GM23338 (cell line): Measurements from ENCODE around the gene RNU6-9. TPM values are rescaled to one million over a fixed set of nuclear protein-coding genes. Genes with fewer than 3 reads are reported as not detected.

Experiments
- ATAC-seq: fragments of 200-7000 bp; cut with Tn5 transposase; 3 replicates; pipeline ENCODE4 v1.9.1; 2020
- DNase-seq: peaks from one replicate; pipeline ENCODE4 v3.0.0-alpha.2; 2015; ENCODE audit warnings: low spot score
- H2AFZ ChIP-seq: fragments of 200-600 bp; sonication (generic); 2 replicates; pipeline ENCODE4 v1.8.0; 2016; ENCODE audit warnings: antibody characterized with exemption, mild to moderate bottlenecking, moderate library complexity
- H3F3A ChIP-seq: fragments of 200-600 bp; sonication (generic); replicated peaks from 2 replicates; pipeline ENCODE4 v1.8.0; 2017; ENCODE audit warnings: antibody characterized with exemption, mixed run types, low read depth
- H3K27ac ChIP-seq: fragments of 200-600 bp; sonication (generic); 2 replicates; pipeline ENCODE4 v1.6.1; 2016; ENCODE audit warnings: low read depth
- H3K27me3 ChIP-seq: fragments of 200-600 bp; sonication (generic); 2 replicates; pipeline ENCODE4 v1.8.0; 2016; ENCODE audit warnings: mild to moderate bottlenecking, mixed run types, moderate library complexity; ENCODE audit not compliant: insufficient read depth
- H3K36me3 ChIP-seq: fragments of 200-600 bp; sonication (generic); 2 replicates; pipeline ENCODE4 v1.8.0; 2016; ENCODE audit warnings: mild to moderate bottlenecking; ENCODE audit not compliant: insufficient read depth
- H3K4me1 ChIP-seq: fragments of 200-600 bp; sonication (generic); 2 replicates; pipeline ENCODE4 v1.8.0; 2016; ENCODE audit warnings: mild to moderate bottlenecking, moderate library complexity; ENCODE audit not compliant: insufficient read depth
- H3K4me2 ChIP-seq: fragments of 200-600 bp; sonication (generic); 2 replicates; pipeline ENCODE4 v1.7.1; 2017; ENCODE audit warnings: mixed run types
- H3K4me3 ChIP-seq: fragments of 200-600 bp; sonication (generic); 2 replicates; pipeline ENCODE4 v1.6.1; 2016; ENCODE audit warnings: mixed run types
- H3K79me2 ChIP-seq: fragments of 200-600 bp; sonication (generic); replicated peaks from 2 replicates; pipeline ENCODE4 v1.8.0; 2017; ENCODE audit warnings: mild to moderate bottlenecking; ENCODE audit not compliant: insufficient read depth
- H3K9me2 ChIP-seq: fragments of 200-600 bp; sonication (generic); 2 replicates; pipeline ENCODE4 v1.8.0; 2017; ENCODE audit not compliant: insufficient read depth
- H4K20me1 ChIP-seq: fragments of 200-600 bp; sonication (generic); replicated peaks from 2 replicates; pipeline ENCODE4 v1.8.0; 2017; ENCODE audit warnings: mild to moderate bottlenecking; ENCODE audit not compliant: insufficient read depth
- H3K27ac Mint-ChIP-seq: 2 replicates; pipeline ENCODE4 v1.8.0; 2020; ENCODE audit warnings: inconsistent platforms, mild to moderate bottlenecking, moderate library complexity, mixed read lengths
- H3K27me3 Mint-ChIP-seq: 3 replicates; pipeline ENCODE4 v1.8.0; 2022; ENCODE audit warnings: low read depth, mild to moderate bottlenecking, moderate library complexity, mixed read lengths, inconsistent platforms; ENCODE audit not compliant: insufficient read depth, poor library complexity
- H3K36me3 Mint-ChIP-seq: 3 replicates; pipeline ENCODE4 v1.8.0; 2021; ENCODE audit warnings: low read depth, mild to moderate bottlenecking, inconsistent platforms, moderate library complexity, mixed read lengths
- H3K4me1 Mint-ChIP-seq: 3 replicates; pipeline ENCODE4 v1.8.0; 2020; ENCODE audit warnings: mild to moderate bottlenecking, inconsistent platforms, mixed read lengths
- H3K4me3 Mint-ChIP-seq: 3 replicates; pipeline ENCODE4 v1.8.0; 2021; ENCODE audit warnings: moderate library complexity, mild to moderate bottlenecking, inconsistent platforms, mixed read lengths
- H3K9me3 Mint-ChIP-seq: 3 replicates; pipeline ENCODE4 v1.8.0; 2020; ENCODE audit warnings: moderate library complexity, mild to moderate bottlenecking, inconsistent platforms, mixed read lengths
- CREB1 ChIP-seq: fragments of 250-450 bp; sonication (Bioruptor Pico); IDR thresholded peaks from 2 replicates; pipeline ENCODE4 v1.5.0; 2020; ENCODE audit warnings: low read depth, mild to moderate bottlenecking, moderate library complexity
- EZH2 ChIP-seq: fragments of 200-600 bp; sonication (generic); IDR thresholded peaks from one replicate; pipeline ENCODE4 v1.8.0; 2017; ENCODE audit warnings: antibody characterized with exemption, mild to moderate bottlenecking, low read depth; ENCODE audit not compliant: unreplicated experiment
- JUNB ChIP-seq: IDR thresholded peaks from one replicate; pipeline ENCODE4 v1.6.1; 2016; ENCODE audit warnings: antibody characterized with exemption; ENCODE audit not compliant: unreplicated experiment
- NANOG ChIP-seq: IDR thresholded peaks from 2 replicates; pipeline ENCODE4 v1.6.1; 2016; ENCODE audit warnings: antibody characterized with exemption, borderline replicate concordance
- STAT1 ChIP-seq: IDR thresholded peaks from one replicate; pipeline ENCODE4 v1.6.1; 2016; ENCODE audit warnings: antibody characterized with exemption; ENCODE audit not compliant: unreplicated experiment
- ZNF331 ChIP-seq: fragments of 250-450 bp; sonication (Bioruptor Pico); IDR thresholded peaks from 2 replicates; pipeline ENCODE4 v1.5.0; 2020; ENCODE audit warnings: low read depth, mild to moderate bottlenecking, moderate library complexity
- polyA plus RNA-seq: library from polyadenylated mRNA; unstranded; fragments of >200 nt; fragmentation: Nextera tagmentation; extraction: Ambion mirVana; gene quantifications from 2 replicates; pipeline ENCODE4 v1.2.1, GENCODE V29; 2016
- total RNA-seq: library from RNA; depleted of rRNA; stranded (reverse); fragments of >200 nt; shearing (Covaris generic); gene quantifications from 2 replicates; pipeline ENCODE4 v1.2.3, GENCODE V29; 2014
- TF ChIP-seq, protein P1 (sequence below): IDR thresholded peaks from one replicate; pipeline ENCODE4 v1.6.1; 2018; ENCODE audit warnings: antibody characterized with exemption; ENCODE audit not compliant: unreplicated experiment

RNU6-9 gene
- total and polyA plus RNA-seq, 2 experiments from 2014 or later: not detected

DNA sequence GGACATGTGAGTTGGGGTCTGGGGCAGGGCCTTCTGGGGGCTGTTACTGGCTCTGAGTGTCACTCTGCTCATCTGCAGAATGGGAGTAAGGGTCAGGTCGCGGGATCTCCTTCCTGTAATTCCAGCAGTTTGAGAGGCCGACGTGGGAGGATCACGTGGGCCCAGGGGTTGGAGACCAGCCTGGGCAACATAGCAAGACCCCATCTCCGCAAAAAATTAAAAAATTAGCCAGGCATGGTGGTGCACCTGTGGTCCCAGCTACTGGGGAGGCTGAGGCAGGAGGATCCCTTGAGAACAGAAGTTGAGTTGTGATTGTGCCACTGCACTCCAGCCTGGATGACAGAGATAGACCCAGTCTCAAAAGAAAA lies 36.6 kb downstream of the RNU6-9 start:
- Histone ChIP-seq H3F3A (peaks cover 10% of the 10 kb centered on the region; the same call in 1 of the 2 replicates), H3K79me2 (peaks cover 61% of the 10 kb centered on the region), H3K4me1 (peaks cover 20% of the 10 kb centered on the region), H3K36me3 (no peaks in the 10 kb centered on the region; the same call in 1 of the 2 replicates), H3K4me2 (no peak overlapping the region), H3K9me2 (no peaks in the 10 kb centered on the region), H3K4me3 (no peak overlapping the region), H3K27me3 (no peaks in the 10 kb centered on the region), H4K20me1 (peaks cover 8% of the 10 kb centered on the region), H3K27ac (no peak overlapping the region), H2AFZ (no peak overlapping the region)
- TF ChIP-seq JUNB (no peak), EZH2 (no peak), STAT1 (no peak), CREB1 (no peak), NANOG (no peak)
- TF ChIP-seq, protein P1, sequence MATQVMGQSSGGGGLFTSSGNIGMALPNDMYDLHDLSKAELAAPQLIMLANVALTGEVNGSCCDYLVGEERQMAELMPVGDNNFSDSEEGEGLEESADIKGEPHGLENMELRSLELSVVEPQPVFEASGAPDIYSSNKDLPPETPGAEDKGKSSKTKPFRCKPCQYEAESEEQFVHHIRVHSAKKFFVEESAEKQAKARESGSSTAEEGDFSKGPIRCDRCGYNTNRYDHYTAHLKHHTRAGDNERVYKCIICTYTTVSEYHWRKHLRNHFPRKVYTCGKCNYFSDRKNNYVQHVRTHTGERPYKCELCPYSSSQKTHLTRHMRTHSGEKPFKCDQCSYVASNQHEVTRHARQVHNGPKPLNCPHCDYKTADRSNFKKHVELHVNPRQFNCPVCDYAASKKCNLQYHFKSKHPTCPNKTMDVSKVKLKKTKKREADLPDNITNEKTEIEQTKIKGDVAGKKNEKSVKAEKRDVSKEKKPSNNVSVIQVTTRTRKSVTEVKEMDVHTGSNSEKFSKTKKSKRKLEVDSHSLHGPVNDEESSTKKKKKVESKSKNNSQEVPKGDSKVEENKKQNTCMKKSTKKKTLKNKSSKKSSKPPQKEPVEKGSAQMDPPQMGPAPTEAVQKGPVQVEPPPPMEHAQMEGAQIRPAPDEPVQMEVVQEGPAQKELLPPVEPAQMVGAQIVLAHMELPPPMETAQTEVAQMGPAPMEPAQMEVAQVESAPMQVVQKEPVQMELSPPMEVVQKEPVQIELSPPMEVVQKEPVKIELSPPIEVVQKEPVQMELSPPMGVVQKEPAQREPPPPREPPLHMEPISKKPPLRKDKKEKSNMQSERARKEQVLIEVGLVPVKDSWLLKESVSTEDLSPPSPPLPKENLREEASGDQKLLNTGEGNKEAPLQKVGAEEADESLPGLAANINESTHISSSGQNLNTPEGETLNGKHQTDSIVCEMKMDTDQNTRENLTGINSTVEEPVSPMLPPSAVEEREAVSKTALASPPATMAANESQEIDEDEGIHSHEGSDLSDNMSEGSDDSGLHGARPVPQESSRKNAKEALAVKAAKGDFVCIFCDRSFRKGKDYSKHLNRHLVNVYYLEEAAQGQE: no peak
- Mint-ChIP-seq H3K36me3 (peaks cover 21% of the 10 kb centered on the region; the same call in 2 of the 3 replicates), H3K4me3 (no peak overlapping the region; the same call in 2 of the 3 replicates), H3K27me3 (peaks cover 6% of the 10 kb centered on the region), H3K9me3 (no peaks in the 10 kb centered on the region; the same call in 2 of the 3 replicates), H3K27ac (no peak overlapping the region), H3K4me1 (peaks cover 13% of the 10 kb centered on the region; the same call in 1 of the 3 replicates)
- ATAC-seq (no peak), DNase-seq (no peak)

DNA sequence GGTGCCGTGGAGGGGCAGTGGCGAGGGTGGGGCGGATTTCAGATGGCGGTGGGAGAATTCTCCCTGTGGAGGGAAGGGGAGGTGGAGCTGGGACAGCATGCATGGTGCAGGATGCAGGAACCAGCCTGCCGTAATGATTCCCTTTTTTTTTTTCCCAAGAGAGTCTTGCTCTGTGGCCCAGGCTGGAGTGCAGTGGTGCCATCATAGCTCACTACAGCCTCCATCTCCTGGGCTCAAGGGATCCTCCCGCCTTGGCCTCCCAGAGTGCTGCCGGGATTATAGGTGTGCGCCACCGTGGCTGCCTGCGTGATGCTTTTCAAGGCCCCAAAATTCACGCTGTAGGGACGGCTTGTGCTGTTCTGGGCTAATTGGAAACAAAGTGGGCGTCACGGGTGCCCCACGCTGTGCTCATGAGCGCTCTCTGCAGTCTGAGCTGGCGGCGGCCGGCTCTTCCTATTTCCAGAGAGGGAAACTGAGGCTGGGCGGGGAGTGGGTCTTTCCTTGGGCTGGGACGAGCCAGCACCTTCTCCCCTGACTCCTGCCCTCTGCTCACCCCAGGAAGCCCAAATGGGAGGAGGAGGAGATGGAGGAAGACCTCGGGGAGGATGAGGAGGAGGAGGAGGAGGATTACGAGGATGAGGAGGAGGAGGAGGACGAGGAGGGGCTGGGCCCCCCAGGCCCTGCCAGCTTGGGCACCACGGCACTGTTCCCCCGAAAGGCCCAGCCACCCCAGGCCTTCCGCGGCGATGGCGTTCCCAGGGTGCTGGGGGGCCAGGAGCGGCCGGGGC lies 38.8 kb downstream of the RNU6-9 start:
- Histone ChIP-seq H3K27ac (no peak overlapping the region), H3K36me3 (no peaks in the 10 kb centered on the region; the same call in 1 of the 2 replicates), H2AFZ (no peak overlapping the region), H3K9me2 (no peaks in the 10 kb centered on the region), H3F3A (peaks cover 10% of the 10 kb centered on the region; the same call in 1 of the 2 replicates), H4K20me1 (peaks cover 8% of the 10 kb centered on the region), H3K4me1 (peaks cover 20% of the 10 kb centered on the region), H3K4me2 (no peak overlapping the region), H3K27me3 (no peaks in the 10 kb centered on the region), H3K79me2 (peaks cover 72% of the 10 kb centered on the region), H3K4me3 (no peak overlapping the region)
- no peak overlapping the region for H3K27ac Mint-ChIP-seq
- TF ChIP-seq JUNB (no peak), CREB1 (no peak), ZNF331 (CRISPR knock-in tag) (no peak)
- peaks cover 25% of the 10 kb centered on the region; the same call in 2 of the 3 replicates for H3K36me3 Mint-ChIP-seq
- ATAC-seq (no peak), DNase-seq (no peak)
- no peaks in the 10 kb centered on the region; the same call in 2 of the 3 replicates for H3K9me3 Mint-ChIP-seq
- H3K27me3 Mint-ChIP-seq: peaks cover 6% of the 10 kb centered on the region
- H3K4me1 Mint-ChIP-seq: peaks cover 13% of the 10 kb centered on the region; the same call in 1 of the 3 replicates
- no peak overlapping the region for H3K4me3 Mint-ChIP-seq
